ENCODE results near the gene KDM4B. TPM values are rescaled to one million over a fixed set of nuclear protein-coding genes. Genes with fewer than 3 reads are reported as not detected.

Gene KDM4B
- total RNA-seq, 1 experiment from 2014 or later, result 43.7 TPM

DNA sequence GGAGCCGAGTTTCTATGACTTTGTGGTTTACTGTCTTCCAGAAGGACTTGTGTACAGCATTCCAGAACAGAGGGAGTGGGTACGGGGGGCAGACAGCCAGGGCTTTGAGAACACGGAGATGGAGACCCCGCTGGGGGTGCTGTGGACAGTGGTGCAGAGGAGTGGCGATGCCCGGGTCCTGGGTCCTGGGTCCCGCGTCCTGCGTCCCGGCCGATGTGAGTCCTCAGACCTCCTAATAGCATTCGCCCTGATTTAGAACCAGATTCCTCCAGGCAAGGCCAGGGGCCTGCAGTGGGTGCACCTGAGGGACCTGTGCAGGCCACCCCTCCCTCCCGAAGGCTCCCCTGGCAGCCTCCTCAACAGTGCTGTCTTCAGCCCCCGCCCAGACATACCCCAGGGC lies 97.9 kb downstream of the KDM4B start:
- Histone ChIP-seq H4K20me1 (ENCODE audit: control insufficient read depth, insufficient read depth, insufficient read length) (no peaks in the 10 kb centered on the region), H3K27ac (ENCODE audit: insufficient read length, low read depth, low read length) (no peak overlapping the region)
- H3K36me3 Mint-ChIP-seq (ENCODE audit: insufficient read depth in 1 of 3, low read depth in 3 of 3), result peaks cover 13 to 27% (median 20%) of the 10 kb centered on the region in 3 experiments

More for the DNA sequence above, 97.9 kb downstream of the KDM4B start:
- no peak overlapping the region for H2AFZ ChIP-seq (ENCODE audit: low read length)
- H3K18ac ChIP-seq (ENCODE audit: insufficient read length, low read depth, low read length), result no peak overlapping the region
- no peak overlapping the region for H3T11ph ChIP-seq (ENCODE audit: low read length)
- no peak overlapping the region for H4K5ac ChIP-seq (ENCODE audit: insufficient read length, low read depth, low read length)
- no peak overlapping the region for H4K91ac ChIP-seq (ENCODE audit: insufficient read length, low read depth, low read length)
- no peaks in the 10 kb centered on the region for H3K4me1 ChIP-seq (ENCODE audit: insufficient read depth, low read length)
- H3K9me3 ChIP-seq (ENCODE audit: control insufficient read depth, low read depth, low read length), result no peaks in the 10 kb centered on the region
- no peaks in the 10 kb centered on the region for H3K79me1 ChIP-seq (ENCODE audit: insufficient read depth, low read depth, low read length, poor library complexity, severe bottlenecking)
- no peak for DNase-seq
- no peak overlapping the region for H3K14ac ChIP-seq (ENCODE audit: insufficient read depth, low read length)
- TF ChIP-seq, protein P1, sequence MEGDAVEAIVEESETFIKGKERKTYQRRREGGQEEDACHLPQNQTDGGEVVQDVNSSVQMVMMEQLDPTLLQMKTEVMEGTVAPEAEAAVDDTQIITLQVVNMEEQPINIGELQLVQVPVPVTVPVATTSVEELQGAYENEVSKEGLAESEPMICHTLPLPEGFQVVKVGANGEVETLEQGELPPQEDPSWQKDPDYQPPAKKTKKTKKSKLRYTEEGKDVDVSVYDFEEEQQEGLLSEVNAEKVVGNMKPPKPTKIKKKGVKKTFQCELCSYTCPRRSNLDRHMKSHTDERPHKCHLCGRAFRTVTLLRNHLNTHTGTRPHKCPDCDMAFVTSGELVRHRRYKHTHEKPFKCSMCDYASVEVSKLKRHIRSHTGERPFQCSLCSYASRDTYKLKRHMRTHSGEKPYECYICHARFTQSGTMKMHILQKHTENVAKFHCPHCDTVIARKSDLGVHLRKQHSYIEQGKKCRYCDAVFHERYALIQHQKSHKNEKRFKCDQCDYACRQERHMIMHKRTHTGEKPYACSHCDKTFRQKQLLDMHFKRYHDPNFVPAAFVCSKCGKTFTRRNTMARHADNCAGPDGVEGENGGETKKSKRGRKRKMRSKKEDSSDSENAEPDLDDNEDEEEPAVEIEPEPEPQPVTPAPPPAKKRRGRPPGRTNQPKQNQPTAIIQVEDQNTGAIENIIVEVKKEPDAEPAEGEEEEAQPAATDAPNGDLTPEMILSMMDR (conservative IDR thresholded peaks at IDR 0.05), result no peak
- H3K4me2 ChIP-seq (ENCODE audit: insufficient read depth, insufficient read length, low read length), result no peak overlapping the region
- H2BK15ac ChIP-seq (ENCODE audit: low read depth, low read length), result no peak overlapping the region
- no peak overlapping the region for H4K8ac ChIP-seq (replicated peaks; ENCODE audit: insufficient read length, low read depth, low read length)
- no peak overlapping the region for H3K56ac ChIP-seq (ENCODE audit: insufficient read length, low read depth, low read length)
- no peak overlapping the region for H2AK5ac ChIP-seq (ENCODE audit: insufficient read length, low read length)
- WGBS (ENCODE audit: extremely low coverage, insufficient read length, low lambda C conversion rate), result no CpG with 5 or more reads among the region's 14 CpGs
- no peaks in the 10 kb centered on the region for H3K79me2 ChIP-seq (ENCODE audit: insufficient read depth, low read length)
- H2BK120ac ChIP-seq (ENCODE audit: low read depth, low read length, poor library complexity, severe bottlenecking), result no peak overlapping the region
- H3K4ac ChIP-seq (ENCODE audit: low read depth, low read length), result no peak overlapping the region
- Mint-ChIP-seq H3K27ac (peak overlapping the region in 2 of 3 experiments; percentile 21 to 88; a peak in 4 of 7 replicates), H3K27me3 (ENCODE audit: low read depth) (no peaks in the 10 kb centered on the region; the same call in 1 of the 2 replicates), H3K4me1 (peaks cover 20 to 22% of the 10 kb centered on the region in 2 experiments), H3K9me3 (peaks cover 13% of the 10 kb centered on the region in 2 experiments), H3K4me3 (no peak overlapping the region)
- H2BK5ac ChIP-seq (ENCODE audit: insufficient read length, low read length), result no peak overlapping the region
- no peak overlapping the region for H2BK12ac ChIP-seq (ENCODE audit: insufficient read length, low read depth, low read length)
- no peak overlapping the region for H3K23ac ChIP-seq (ENCODE audit: insufficient read length, low read depth, low read length)
- no peak overlapping the region for H2BK20ac ChIP-seq (ENCODE audit: low read depth, low read length, poor library complexity, severe bottlenecking)
- H3K9ac ChIP-seq (ENCODE audit: extremely low read depth, insufficient read length, low read length), result no peak overlapping the region
- H3K27me3 ChIP-seq (ENCODE audit: insufficient read depth, low read length), result no peaks in the 10 kb centered on the region
- H3K23me2 ChIP-seq (ENCODE audit: insufficient read length, low read depth, low read length, poor library complexity, severe bottlenecking), result no peaks in the 10 kb centered on the region
